ENCODE results near the gene PSENEN. TPM values are rescaled to one million over a fixed set of nuclear protein-coding genes. Genes with fewer than 3 reads are reported as not detected.

Gene PSENEN
- polyA plus RNA-seq, 2 of the 4 experiments (the other 2 are of a cell fraction) = 111 to 191 TPM

GRCh38 chr19:35775046-35775297 lies 29.5 kb downstream of the PSENEN start:
- peaks cover 31% of the 10 kb centered on the region for H3K4me1 ChIP-seq
- DNase-seq (ENCODE audit: low read depth in 1 of 2, low spot score in 1 of 2) (no peak), FAIRE-seq (no peak), ATAC-seq (peak; percentile 12 to 53)
- peak overlapping the region; percentile 62 for H3K4me3 ChIP-seq
- TF ChIP-seq E2F6 (IDR thresholded peaks at IDR 0.05; ENCODE audit: borderline replicate concordance, low read depth) (no peak), ZNF302 (CRISPR knock-in tag; IDR thresholded peaks at IDR 0.05) (no peak), POLR2AphosphoS2 (conservative IDR thresholded peaks at IDR 0.05; ENCODE audit: low read length) (no peak), USF2 (IDR thresholded peaks at IDR 0.05) (no peak), POLR2A (IDR thresholded peaks at IDR 0.05; ENCODE audit: low read length) (no peak)
- ChIA-PET CTCF (interaction anchor here (0.7 kb wide), 1 partner anchor 9 kb away, joined by 3 read pairs; no protein-coding TSS in a partner anchor), POLR2A (interaction anchor here (1.2 kb wide), 1 partner anchor 27 kb away, joined by 3 read pairs; the partner anchor contains the start of gene LIN37)
- H3K27ac ChIP-seq = no peak overlapping the region
- 13% methylated on average over 9 of the region's 9 CpGs for WGBS (ENCODE audit: missing lambda C conversion rate)
- H3K4me2 ChIP-seq = peak overlapping the region; percentile 96
- no peaks in the 10 kb centered on the region for H3K9me3 ChIP-seq

- H3K4me2 ChIP-seq = peak within 1 kb of the TSS; percentile 96
- H3K4me3 ChIP-seq = peak within 1 kb of the TSS; percentile 62
- H3K4me1 ChIP-seq = peaks cover 31% of the 10 kb centered on the region
- peak; percentile 78 to 90 for ATAC-seq
- POLR2A ChIA-PET = interaction anchor here (1.2 kb wide), 1 partner anchor 27 kb away, joined by 3 read pairs; the partner anchor contains the start of gene LIN37
- CTCF ChIA-PET = interaction anchor here (0.6 to 3.3 kb wide), 7 partner anchors 13 to 312 kb away, joined by 3 to 23 read pairs (median 4); no protein-coding TSS in a partner anchor
- no peaks in the 10 kb centered on the region for H3K9me3 ChIP-seq
- DNase-seq (ENCODE audit: low read depth in 1 of 2, low spot score in 1 of 2) = peak; percentile 98 to 99
- FAIRE-seq = peak; percentile 98
- 2% methylated on average over 59 of the region's 82 CpGs for WGBS (ENCODE audit: missing lambda C conversion rate)
- TF ChIP-seq PBX3 (IDR thresholded peaks at IDR 0.05) = no peak
- TF ChIP-seq MAX (IDR thresholded peaks at IDR 0.05) = peak; percentile 47; the same call in 1 of the 2 replicates
- TF ChIP-seq USF2 (IDR thresholded peaks at IDR 0.05) = no peak
- TF ChIP-seq RFX5 (IDR thresholded peaks at IDR 0.05) = peak; percentile 73
- no peak for TF ChIP-seq GATA3 (IDR thresholded peaks at IDR 0.05; ENCODE audit: borderline replicate concordance)
- TF ChIP-seq ATOH8 (CRISPR knock-in tag; IDR thresholded peaks at IDR 0.05; ENCODE audit: low read depth) = no peak
- TF ChIP-seq JUN (IDR thresholded peaks at IDR 0.05) = peak in 1 of 2 experiments; percentile 39; a peak in 1 of 5 replicates
- TF ChIP-seq RAD21 (conservative IDR thresholded peaks at IDR 0.05 in 1 of 2, IDR thresholded peaks at IDR 0.05 in 1 of 2) = 0 out of 5 replicates have a peak, but pooled peaks of 1 of the 2 experiments have one; percentile 11
- peak within 1 kb of the TSS; percentile 47 to 81 for H3K27ac ChIP-seq
Measured at GRCh38 chr19:35775298-35776101, 30.0 kb downstream of the PSENEN start, which contains the start of gene ARHGAP33. ARHGAP33 (plus strand) TSS chr19:35775564; CDS start chr19:35775659, 95 bp downstream.

- no peak for FAIRE-seq
- CTCF ChIA-PET = interaction anchor here (0.6 to 3.3 kb wide), 11 partner anchors 10 to 312 kb away, joined by 3 to 23 read pairs (median 4); partner anchors contain the start of gene HSPB6
Measured at GRCh38 chr19:35776102-35776788, 30.8 kb downstream of the PSENEN start.

More at GRCh38 chr19:35776102-35776788, 30.8 kb downstream of the PSENEN start:
- peak overlapping the region; percentile 96 for H3K4me2 ChIP-seq
- 85% methylated on average over 12 of the region's 13 CpGs for WGBS (ENCODE audit: missing lambda C conversion rate)
- ATAC-seq (peak in 1 of 2 experiments; percentile 1; a peak in 1 of 6 replicates), DNase-seq (ENCODE audit: low read depth in 1 of 2, low spot score in 1 of 2) (no peak)
- H3K4me3 ChIP-seq = peak overlapping the region; percentile 62
- peak overlapping the region; percentile 47 to 81 for H3K27ac ChIP-seq
- POLR2A ChIA-PET = no interaction called here
- no peaks in the 10 kb centered on the region for H3K9me3 ChIP-seq
- peaks cover 31% of the 10 kb centered on the region for H3K4me1 ChIP-seq
- no peak for TF ChIP-seq RNF2 (IDR thresholded peaks at IDR 0.05; ENCODE audit: borderline replicate concordance, low read depth)
- no peak for TF ChIP-seq CTCF (IDR thresholded peaks at IDR 0.05)
- no peak for TF ChIP-seq ZSCAN20 (CRISPR knock-in tag; IDR thresholded peaks at IDR 0.05)
- TF ChIP-seq TFCP2L1 (CRISPR knock-in tag; IDR thresholded peaks at IDR 0.05) = no peak
- no peak for TF ChIP-seq HOXA7 (CRISPR knock-in tag; IDR thresholded peaks at IDR 0.05)
- no peak for TF ChIP-seq HOXB5 (CRISPR knock-in tag; IDR thresholded peaks at IDR 0.05)
- TF ChIP-seq JUNB (IDR thresholded peaks at IDR 0.05) = no peak

Measured in A549 (cell line).